Neural progenitor cell (in vitro differentiated cells): Measurements from ENCODE around the gene OR2L8. TPM values are rescaled to one million over a fixed set of nuclear protein-coding genes. Genes with fewer than 3 reads are reported as not detected.

Experiments
- DNase-seq: peaks from one replicate; pipeline ENCODE4 v3.0.0-alpha.2; 2016; ENCODE audit warnings: low spot score
- H2AFZ ChIP-seq: fragments of 200-600 bp; sonication (generic); replicated peaks from 2 replicates; pipeline ENCODE4 v1.6.1; 2016; ENCODE audit warnings: antibody characterized with exemption
- H3F3A ChIP-seq: fragments of 200-600 bp; sonication (generic); 2 replicates; pipeline ENCODE4 v1.6.1; 2016; ENCODE audit warnings: antibody characterized with exemption, low read depth
- H3K27ac ChIP-seq: fragments of 200-600 bp; sonication (generic); 2 replicates; pipeline ENCODE4 v1.5.1; 2016; ENCODE audit warnings: mild to moderate bottlenecking
- H3K27me3 ChIP-seq: fragments of 200-600 bp; sonication (generic); 2 replicates; pipeline ENCODE4 v1.6.1; 2016; ENCODE audit warnings: mild to moderate bottlenecking, moderate library complexity
- H3K36me3 ChIP-seq: fragments of 200-600 bp; sonication (generic); 2 replicates; pipeline ENCODE4 v1.5.1; 2016
- H3K4me1 ChIP-seq: fragments of 200-600 bp; sonication (generic); 2 replicates; pipeline ENCODE4 v1.6.1; 2016; ENCODE audit warnings: mixed run types
- H3K4me2 ChIP-seq: fragments of 200-600 bp; sonication (generic); 2 replicates; pipeline ENCODE4 v1.6.1; 2016
- H3K4me3 ChIP-seq: fragments of 200-600 bp; sonication (generic); 2 replicates; pipeline ENCODE4 v1.5.1; 2016
- H3K79me2 ChIP-seq: fragments of 200-600 bp; sonication (generic); 2 replicates; pipeline ENCODE4 v1.6.1; 2016; ENCODE audit warnings: low read depth
- H3K9ac ChIP-seq: fragments of 200-600 bp; sonication (generic); 2 replicates; pipeline ENCODE4 v1.6.1; 2016
- H3K9me3 ChIP-seq: fragments of 200-600 bp; sonication (generic); 2 replicates; pipeline ENCODE4 v1.5.1; 2016; ENCODE audit warnings: low read depth
- H4K20me1 ChIP-seq: fragments of 200-600 bp; sonication (generic); 2 replicates; pipeline ENCODE4 v1.6.1; 2016; ENCODE audit warnings: low read depth
- H3K27ac Mint-ChIP-seq: 3 replicates; pipeline ENCODE4 v1.8.0; 2021; ENCODE audit warnings: mixed read lengths
- H3K27me3 Mint-ChIP-seq: 2 replicates; pipeline ENCODE4 v1.8.0; 2022; ENCODE audit warnings: low read depth, mild to moderate bottlenecking, inconsistent platforms, moderate library complexity, mixed read lengths; ENCODE audit not compliant: insufficient read depth
- H3K36me3 Mint-ChIP-seq: 3 replicates; pipeline ENCODE4 v1.8.0; 2021; ENCODE audit warnings: mixed read lengths
- H3K4me1 Mint-ChIP-seq: 3 replicates; pipeline ENCODE4 v1.8.0; 2021; ENCODE audit warnings: mixed read lengths
- H3K4me3 Mint-ChIP-seq: 3 replicates; pipeline ENCODE4 v1.8.0; 2021; ENCODE audit warnings: mild to moderate bottlenecking, moderate library complexity, mixed read lengths
- H3K9me3 Mint-ChIP-seq: 3 replicates; pipeline ENCODE4 v1.8.0; 2020; ENCODE audit warnings: mixed read lengths
- EZH2 ChIP-seq: fragments of 200-600 bp; sonication (generic); IDR thresholded peaks from 2 replicates; pipeline ENCODE4 v1.6.1; 2017; ENCODE audit warnings: antibody characterized with exemption, mild to moderate bottlenecking, moderate library complexity
- EZH2phosphoT487 ChIP-seq: fragments of 200-600 bp; sonication (generic); IDR thresholded peaks from 2 replicates; pipeline ENCODE4 v1.6.1; 2017; ENCODE audit warnings: antibody characterized with exemption
- total RNA-seq: library from RNA; depleted of rRNA; stranded (reverse); fragments of >200 nt; gene quantifications from 2 replicates; pipeline ENCODE4 v1.2.3, GENCODE V29; 2015; ENCODE audit warnings: low replicate concordance
- TF ChIP-seq, protein P1 (sequence below): fragments of 200-600 bp; sonication (generic); IDR thresholded peaks from 2 replicates; pipeline ENCODE4 v1.5.1; 2017; ENCODE audit warnings: antibody characterized with exemption, mild to moderate bottlenecking

The OR2L8 gene
- total RNA-seq, 1 donor from 2014 or later = not detected

DNA sequence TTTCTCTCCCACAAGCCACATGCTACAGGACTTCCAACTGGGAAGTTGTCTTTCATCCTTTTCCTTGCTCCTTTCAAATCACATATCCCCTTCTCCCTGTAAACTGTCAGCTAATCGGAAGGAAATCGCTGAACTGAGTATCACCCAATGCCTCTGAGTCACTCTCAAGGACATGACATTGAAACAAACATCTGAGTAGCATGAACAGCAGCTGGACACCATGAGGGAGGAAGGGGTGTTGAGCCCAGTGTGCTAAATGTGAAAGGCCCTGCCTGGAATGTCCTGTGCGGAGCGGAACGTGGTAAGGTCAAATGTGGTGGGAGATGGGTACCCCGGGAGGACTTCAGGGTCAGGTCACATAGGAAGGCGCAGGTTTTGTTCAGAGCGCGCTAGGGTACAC lies 23.8 kb upstream of the OR2L8 start, which contains the start of gene OR2AJ1:
TSS of gene OR2AJ1 (plus strand) at position 22 of the 400 bp plus-strand sequence. CDS start 8,880 bp downstream, outside the sequence.
- Histone ChIP-seq H3K4me1 (no peaks in the 10 kb centered on the region), H3K27ac (no peak within 1 kb of the TSS), H3K9me3 (peaks cover 16% of the 10 kb centered on the region), H3K27me3 (no peaks in the 10 kb centered on the region), H3K9ac (no peak within 1 kb of the TSS), H3K4me2 (no peak within 1 kb of the TSS), H3K79me2 (no peaks in the 10 kb centered on the region), H3K4me3 (no peak within 1 kb of the TSS), H3F3A (no peaks in the 10 kb centered on the region), H3K36me3 (no peaks in the 10 kb centered on the region), H4K20me1 (no peaks in the 10 kb centered on the region), H2AFZ (no peak within 1 kb of the TSS)
- Mint-ChIP-seq H3K9me3 (peaks cover 7% of the 10 kb centered on the region), H3K4me1 (no peaks in the 10 kb centered on the region), H3K27ac (no peak within 1 kb of the TSS), H3K27me3 (no peaks in the 10 kb centered on the region), H3K4me3 (no peak within 1 kb of the TSS), H3K36me3 (no peaks in the 10 kb centered on the region)
- no peak for TF ChIP-seq EZH2phosphoT487
- TF ChIP-seq, protein P1, sequence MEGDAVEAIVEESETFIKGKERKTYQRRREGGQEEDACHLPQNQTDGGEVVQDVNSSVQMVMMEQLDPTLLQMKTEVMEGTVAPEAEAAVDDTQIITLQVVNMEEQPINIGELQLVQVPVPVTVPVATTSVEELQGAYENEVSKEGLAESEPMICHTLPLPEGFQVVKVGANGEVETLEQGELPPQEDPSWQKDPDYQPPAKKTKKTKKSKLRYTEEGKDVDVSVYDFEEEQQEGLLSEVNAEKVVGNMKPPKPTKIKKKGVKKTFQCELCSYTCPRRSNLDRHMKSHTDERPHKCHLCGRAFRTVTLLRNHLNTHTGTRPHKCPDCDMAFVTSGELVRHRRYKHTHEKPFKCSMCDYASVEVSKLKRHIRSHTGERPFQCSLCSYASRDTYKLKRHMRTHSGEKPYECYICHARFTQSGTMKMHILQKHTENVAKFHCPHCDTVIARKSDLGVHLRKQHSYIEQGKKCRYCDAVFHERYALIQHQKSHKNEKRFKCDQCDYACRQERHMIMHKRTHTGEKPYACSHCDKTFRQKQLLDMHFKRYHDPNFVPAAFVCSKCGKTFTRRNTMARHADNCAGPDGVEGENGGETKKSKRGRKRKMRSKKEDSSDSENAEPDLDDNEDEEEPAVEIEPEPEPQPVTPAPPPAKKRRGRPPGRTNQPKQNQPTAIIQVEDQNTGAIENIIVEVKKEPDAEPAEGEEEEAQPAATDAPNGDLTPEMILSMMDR = no peak
- no peak for TF ChIP-seq EZH2
- DNase-seq = no peak

DNA sequence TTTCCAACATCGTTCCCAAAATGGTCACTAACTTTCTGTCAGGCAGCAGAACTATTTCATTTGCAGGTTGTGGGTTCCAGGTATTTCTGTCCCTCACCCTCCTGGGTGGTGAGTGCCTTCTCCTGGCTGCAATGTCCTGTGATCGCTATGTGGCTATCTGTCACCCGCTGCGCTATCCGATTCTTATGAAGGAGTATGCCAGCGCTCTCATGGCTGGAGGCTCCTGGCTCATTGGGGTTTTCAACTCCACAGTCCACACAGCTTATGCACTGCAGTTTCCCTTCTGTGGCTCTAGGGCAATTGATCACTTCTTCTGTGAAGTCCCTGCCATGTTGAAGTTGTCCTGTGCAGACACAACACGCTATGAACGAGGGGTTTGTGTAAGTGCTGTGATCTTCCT lies 14.7 kb upstream of the OR2L8 start:
- Histone ChIP-seq H3K27me3 (no peaks in the 10 kb centered on the region), H3K4me1 (no peaks in the 10 kb centered on the region), H4K20me1 (no peaks in the 10 kb centered on the region), H3K9me3 (peaks cover 29% of the 10 kb centered on the region), H3K36me3 (no peaks in the 10 kb centered on the region), H3K4me3 (no peak overlapping the region), H3F3A (no peaks in the 10 kb centered on the region), H3K4me2 (no peak overlapping the region), H2AFZ (no peak overlapping the region), H3K9ac (no peak overlapping the region), H3K79me2 (no peaks in the 10 kb centered on the region), H3K27ac (no peak overlapping the region)
- Mint-ChIP-seq H3K4me3 (no peak overlapping the region), H3K27me3 (no peaks in the 10 kb centered on the region), H3K36me3 (no peaks in the 10 kb centered on the region), H3K9me3 (peaks cover 18% of the 10 kb centered on the region), H3K4me1 (no peaks in the 10 kb centered on the region), H3K27ac (no peak overlapping the region)
- DNase-seq = no peak
- TF ChIP-seq EZH2phosphoT487 (no peak), EZH2 (no peak)
- TF ChIP-seq, protein P1 = no peak

DNA sequence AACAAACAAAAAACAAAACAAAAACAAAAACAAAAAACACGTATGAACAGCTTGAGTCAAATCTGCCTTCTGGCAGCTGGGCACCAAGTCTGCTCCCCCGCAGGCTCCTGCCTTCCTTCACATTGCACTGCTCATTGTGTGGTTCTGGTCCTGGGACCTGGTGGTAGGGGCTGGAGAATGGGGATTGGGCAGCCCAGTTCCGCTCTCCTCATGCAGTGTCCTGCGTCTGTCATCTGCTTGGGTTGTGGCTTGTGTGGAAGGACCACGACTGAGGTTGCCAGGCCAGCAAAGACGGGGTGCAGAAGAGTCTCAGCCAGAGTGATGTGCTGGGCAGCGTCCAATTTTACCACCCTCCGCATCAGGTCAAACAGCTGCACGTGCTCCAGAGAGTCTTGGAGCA lies 12.9 kb upstream of the OR2L8 start:
- H3K9me3 Mint-ChIP-seq = peaks cover 18% of the 10 kb centered on the region
- no peaks in the 10 kb centered on the region for H3K79me2 ChIP-seq

More for the DNA sequence above, 12.9 kb upstream of the OR2L8 start:
- H3K4me3 ChIP-seq = no peak overlapping the region
- no peak overlapping the region for H3K4me2 ChIP-seq
- H2AFZ ChIP-seq = no peak overlapping the region
- no peaks in the 10 kb centered on the region for H3F3A ChIP-seq
- no peak overlapping the region for H3K9ac ChIP-seq
- peaks cover 22% of the 10 kb centered on the region for H3K9me3 ChIP-seq
- no peak overlapping the region for H3K27ac Mint-ChIP-seq
- no peak for DNase-seq
- peak overlapping the region; percentile 46 for H3K4me3 Mint-ChIP-seq
- no peaks in the 10 kb centered on the region for H3K4me1 Mint-ChIP-seq
- H3K27ac ChIP-seq = no peak overlapping the region
- TF ChIP-seq, protein P1 = no peak
- no peak for TF ChIP-seq EZH2
- TF ChIP-seq EZH2phosphoT487 = no peak
- no peaks in the 10 kb centered on the region for H3K36me3 Mint-ChIP-seq
- no peaks in the 10 kb centered on the region for H3K36me3 ChIP-seq
- H3K27me3 ChIP-seq = no peaks in the 10 kb centered on the region
- H3K27me3 Mint-ChIP-seq = no peaks in the 10 kb centered on the region
- no peaks in the 10 kb centered on the region for H3K4me1 ChIP-seq
- H4K20me1 ChIP-seq = no peaks in the 10 kb centered on the region
